Measurements from ENCODE around the gene SLC38A10. TPM values are rescaled to one million over a fixed set of nuclear protein-coding genes. Genes with fewer than 3 reads are reported as not detected.

The SLC38A10 gene
- total and polyA plus RNA-seq, 7 donors, result 7.8 to 88.7 (median 37.9) TPM

DNA sequence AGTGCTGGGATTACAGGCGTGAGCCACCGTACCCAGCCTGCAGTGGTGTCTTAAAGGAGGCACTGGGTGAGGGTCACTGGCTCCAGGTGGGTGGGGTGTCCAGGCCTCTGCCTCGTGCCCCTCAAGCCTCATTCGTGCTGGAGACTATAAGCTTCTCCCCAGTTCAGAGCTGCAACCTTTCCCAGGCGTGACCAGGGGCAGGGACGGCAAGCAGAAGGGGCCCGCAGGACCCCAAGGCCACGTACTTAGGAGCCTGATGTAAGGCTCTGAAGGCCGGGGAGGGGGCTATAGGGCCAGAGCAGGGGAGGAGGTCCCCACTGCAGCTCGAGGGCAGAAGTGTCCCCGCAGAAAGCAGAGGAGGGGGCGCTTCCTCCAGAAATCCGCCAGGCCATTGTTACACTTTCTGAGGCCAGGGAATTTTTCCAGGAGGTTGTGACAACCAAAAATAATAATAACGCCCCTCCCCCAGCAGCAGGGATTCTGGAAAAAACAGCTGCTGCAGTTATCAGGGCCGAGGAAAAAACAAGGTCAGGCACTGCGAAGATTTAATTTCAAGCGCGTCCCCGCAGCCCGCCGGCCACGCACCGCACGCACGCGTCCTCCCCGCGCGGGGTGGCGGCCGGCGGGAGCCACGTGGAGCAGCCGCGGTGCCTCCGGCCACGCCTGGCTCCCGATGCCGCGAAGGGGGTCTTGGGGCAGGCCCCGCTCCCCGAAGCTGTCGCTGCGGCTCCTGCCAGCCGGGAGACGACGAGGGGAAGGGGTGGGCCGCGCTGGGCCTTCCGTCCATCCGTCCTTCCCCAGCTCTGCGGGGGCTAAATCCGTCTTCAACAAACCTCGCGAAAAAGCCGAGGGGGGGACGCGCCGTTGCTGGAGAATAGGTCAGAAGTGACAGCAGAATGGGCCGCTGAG, 45.8 kb upstream of the SLC38A10 start:
- WGBS, 2 donors, result 7 to 19% methylated on average over 60 of the region's 60 CpGs
- Histone ChIP-seq H3K4me3 (peak overlapping the region; percentile 64 to 93 (median 86)), H3K4me1 (peaks cover 0 to 63% (median 49%) of the 10 kb centered on the region in 4 donors), H3K27me3 (no peaks in the 10 kb centered on the region), H3K27ac (peak overlapping the region; percentile 95 to 100 (median 98)), H3K36me3 (no peaks in the 10 kb centered on the region), H3K9me3 (no peaks in the 10 kb centered on the region)
- TF ChIP-seq, protein P1, sequence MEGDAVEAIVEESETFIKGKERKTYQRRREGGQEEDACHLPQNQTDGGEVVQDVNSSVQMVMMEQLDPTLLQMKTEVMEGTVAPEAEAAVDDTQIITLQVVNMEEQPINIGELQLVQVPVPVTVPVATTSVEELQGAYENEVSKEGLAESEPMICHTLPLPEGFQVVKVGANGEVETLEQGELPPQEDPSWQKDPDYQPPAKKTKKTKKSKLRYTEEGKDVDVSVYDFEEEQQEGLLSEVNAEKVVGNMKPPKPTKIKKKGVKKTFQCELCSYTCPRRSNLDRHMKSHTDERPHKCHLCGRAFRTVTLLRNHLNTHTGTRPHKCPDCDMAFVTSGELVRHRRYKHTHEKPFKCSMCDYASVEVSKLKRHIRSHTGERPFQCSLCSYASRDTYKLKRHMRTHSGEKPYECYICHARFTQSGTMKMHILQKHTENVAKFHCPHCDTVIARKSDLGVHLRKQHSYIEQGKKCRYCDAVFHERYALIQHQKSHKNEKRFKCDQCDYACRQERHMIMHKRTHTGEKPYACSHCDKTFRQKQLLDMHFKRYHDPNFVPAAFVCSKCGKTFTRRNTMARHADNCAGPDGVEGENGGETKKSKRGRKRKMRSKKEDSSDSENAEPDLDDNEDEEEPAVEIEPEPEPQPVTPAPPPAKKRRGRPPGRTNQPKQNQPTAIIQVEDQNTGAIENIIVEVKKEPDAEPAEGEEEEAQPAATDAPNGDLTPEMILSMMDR (IDR thresholded peaks at IDR 0.05), result no peak
- TF ChIP-seq POLR2AphosphoS5 (IDR thresholded peaks at IDR 0.05), result no peak
- TF ChIP-seq POLR2A (IDR thresholded peaks at IDR 0.05), result no peak
- intact Hi-C loops (cut with DNase I), result no loop called here
- peak; percentile 70 for DNase-seq

DNA sequence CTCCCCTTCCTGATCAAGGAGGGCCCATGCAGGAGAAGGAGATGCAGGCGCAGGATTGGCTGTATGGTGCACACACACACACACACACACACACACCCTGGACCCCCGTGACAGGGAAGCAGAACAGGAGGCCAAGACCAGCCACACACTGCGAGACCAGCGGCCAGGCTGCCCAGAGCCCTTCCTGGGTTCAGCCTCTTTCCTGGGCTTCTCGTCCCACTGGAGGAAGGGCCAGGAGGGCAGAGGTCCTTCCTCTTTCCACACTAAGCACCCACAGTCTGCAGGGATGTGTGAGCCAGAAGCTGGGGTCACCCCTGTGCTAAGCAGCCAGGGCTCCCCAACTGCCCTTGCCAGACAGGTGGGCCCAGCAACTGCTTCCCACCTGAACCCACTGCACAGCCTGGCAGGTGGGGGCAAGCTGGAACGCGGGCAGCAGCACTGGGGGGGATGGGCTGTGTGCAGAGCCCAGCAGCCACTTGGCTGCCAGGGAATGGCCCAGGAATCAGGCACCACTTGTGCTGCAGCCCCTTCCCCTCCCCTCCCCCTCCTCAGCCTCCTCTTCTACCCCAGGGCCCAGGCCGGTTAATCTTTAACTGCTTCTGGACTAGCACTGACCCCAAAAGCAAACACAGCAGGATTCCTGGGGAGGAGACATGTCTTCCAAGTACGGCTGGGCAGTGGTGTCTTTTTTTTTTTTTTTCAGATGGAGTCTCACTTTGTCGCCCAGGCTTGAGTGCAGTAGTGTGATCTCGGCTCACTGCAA, 44.6 kb upstream of the SLC38A10 start:
- no peak for TF ChIP-seq POLR2A (IDR thresholded peaks at IDR 0.05)
- TF ChIP-seq POLR2AphosphoS5 (IDR thresholded peaks at IDR 0.05), result no peak
- TF ChIP-seq, protein P1 (IDR thresholded peaks at IDR 0.05), result no peak
- no peak for TF ChIP-seq EP300 (IDR thresholded peaks at IDR 0.05)
- Histone ChIP-seq H3K4me3 (no peak overlapping the region), H3K27me3 (no peaks in the 10 kb centered on the region), H3K4me1 (peaks cover 0 to 63% (median 49%) of the 10 kb centered on the region in 4 donors), H3K9me3 (no peaks in the 10 kb centered on the region), H3K36me3 (no peaks in the 10 kb centered on the region), H3K27ac (peak overlapping the region; percentile 95 to 100 (median 98))
- DNase-seq, result peak; percentile 67
- intact Hi-C loops (cut with DNase I), result no loop called here
- 18 to 69% methylated on average over 11 of the region's 11 CpGs for WGBS, 2 donors

DNA sequence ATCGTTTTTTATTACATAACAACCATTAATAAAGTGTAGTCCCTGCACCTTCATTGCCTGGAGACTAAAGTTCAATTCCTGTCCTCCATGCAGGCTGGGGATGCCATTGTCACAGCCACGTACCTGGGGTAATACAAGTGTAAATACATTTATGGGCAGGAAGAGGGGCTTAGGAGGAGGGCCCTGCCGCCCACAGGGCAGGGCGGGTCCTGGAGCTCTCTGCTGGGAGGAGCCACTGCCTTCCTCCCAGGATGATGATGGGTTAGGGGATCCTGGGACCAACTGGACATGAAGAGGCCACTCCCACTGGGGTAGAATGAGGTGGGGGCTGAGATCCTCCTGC, 44.1 kb upstream of the SLC38A10 start:
- 10 to 55% methylated on average over 4 of the region's 4 CpGs for WGBS, 2 donors
- H3K4me3 ChIP-seq, result no peak overlapping the region
- no peaks in the 10 kb centered on the region for H3K27me3 ChIP-seq
- no peaks in the 10 kb centered on the region for H3K9me3 ChIP-seq
- H3K27ac ChIP-seq, result peak overlapping the region; percentile 95 to 100 (median 98)
- TF ChIP-seq POLR2AphosphoS5 (IDR thresholded peaks at IDR 0.05), result no peak
- no peak for TF ChIP-seq POLR2A (IDR thresholded peaks at IDR 0.05)
- no peak for TF ChIP-seq EP300 (IDR thresholded peaks at IDR 0.05)
- TF ChIP-seq, protein P1 (IDR thresholded peaks at IDR 0.05), result no peak
- H3K4me1 ChIP-seq, result peaks cover 0 to 63% (median 49%) of the 10 kb centered on the region in 4 donors
- no peak for DNase-seq
- H3K36me3 ChIP-seq, result no peaks in the 10 kb centered on the region
- intact Hi-C loops (cut with DNase I), result no loop called here

DNA sequence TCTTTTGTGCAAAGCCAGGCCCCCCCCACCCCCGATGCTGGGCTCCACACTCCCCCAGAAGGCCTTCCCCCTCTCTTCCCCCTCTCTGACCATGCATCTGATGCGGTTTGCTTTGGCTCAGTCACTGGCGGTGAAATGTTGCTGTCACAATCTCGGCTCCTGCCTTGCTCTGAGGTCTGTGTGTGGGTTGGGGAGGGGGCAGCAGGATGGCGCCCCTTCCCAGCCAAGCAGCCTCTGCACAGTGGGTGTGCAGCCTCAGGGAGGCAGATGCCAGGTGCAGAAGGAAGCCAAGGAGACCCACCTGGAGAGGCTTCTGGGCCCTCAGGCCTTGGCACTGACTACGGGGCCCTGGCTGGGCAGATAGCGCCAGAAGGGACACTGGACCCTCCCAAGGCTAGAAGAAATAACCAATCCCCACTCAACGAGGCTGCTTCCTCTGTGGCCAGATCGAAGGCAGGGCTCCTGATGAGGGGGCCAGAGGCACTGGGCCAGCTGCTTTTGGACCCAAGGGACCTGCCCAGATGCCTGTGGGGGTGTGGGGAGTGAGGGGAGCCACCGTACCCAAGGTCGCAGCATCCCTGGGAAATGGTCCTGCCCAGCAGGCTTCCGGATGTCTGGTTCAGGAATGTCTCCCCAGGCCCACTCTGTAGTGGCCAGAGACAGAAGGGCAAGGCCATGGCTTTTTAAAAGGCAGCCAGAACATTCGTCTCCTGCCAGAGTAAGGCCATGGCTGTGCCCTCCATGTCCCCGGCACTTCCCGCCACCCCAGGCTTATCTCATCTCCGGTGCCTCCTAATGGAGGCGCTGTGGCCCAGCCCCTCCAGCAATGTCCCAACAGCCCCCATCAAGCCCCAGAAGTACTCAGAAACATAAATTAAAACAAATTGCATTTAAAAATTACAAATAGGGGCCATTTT, 43.4 kb upstream of the SLC38A10 start:
- H3K36me3 ChIP-seq, result no peaks in the 10 kb centered on the region
- DNase-seq, result peak; percentile 69
- intact Hi-C loops (cut with DNase I), result no loop called here
- no peak overlapping the region for H3K4me3 ChIP-seq
- H3K27ac ChIP-seq, result peak overlapping the region; percentile 95 to 100 (median 98)
- 68 to 71% methylated on average over 17 of the region's 17 CpGs for WGBS, 2 donors
- H3K4me1 ChIP-seq, result peaks cover 0 to 59% (median 49%) of the 10 kb centered on the region in 4 donors
- H3K9me3 ChIP-seq, result no peaks in the 10 kb centered on the region
- TF ChIP-seq POLR2A (IDR thresholded peaks at IDR 0.05) (no peak), EP300 (IDR thresholded peaks at IDR 0.05) (no peak), POLR2AphosphoS5 (IDR thresholded peaks at IDR 0.05) (no peak)
- TF ChIP-seq, protein P1 (IDR thresholded peaks at IDR 0.05), result no peak
- H3K27me3 ChIP-seq, result no peaks in the 10 kb centered on the region
